ENCODE data around the gene CACNA2D3. TPM values are rescaled to one million over a fixed set of nuclear protein-coding genes. Genes with fewer than 3 reads are reported as not detected.

Gene CACNA2D3
- total RNA-seq, 2 donors from 2014 or later: 0.97 TPM; not detected in 1

DNA sequence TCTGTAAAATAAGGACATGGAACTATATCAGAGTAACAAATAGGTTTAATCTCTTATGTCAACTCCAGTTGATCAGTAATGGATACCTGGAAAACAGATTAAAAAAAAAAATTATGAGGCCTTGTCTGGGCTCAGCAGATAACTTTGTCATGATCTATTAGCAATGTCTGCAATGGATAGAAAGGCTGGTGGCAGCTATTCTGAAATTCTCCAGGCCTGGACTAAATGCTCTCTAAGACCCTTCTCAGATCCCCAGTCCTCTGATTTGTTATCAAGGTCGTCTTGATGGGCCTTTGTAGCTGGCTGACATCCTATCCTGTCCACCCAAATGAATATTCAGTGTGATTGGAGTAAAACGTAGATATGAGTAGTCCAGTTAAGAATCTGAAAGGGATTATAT lies 791.8 kb downstream of the CACNA2D3 start:
- TF ChIP-seq CTCF (conservative IDR thresholded peaks at IDR 0.05): no peak
- WGBS, 2 experiments (ENCODE audit: insufficient coverage in 1 of 2, insufficient read length in 1 of 2): 82% methylated on average over 2 of the region's 2 CpGs; no CpG with 5 or more reads in 1 of the 2 experiments
- H3K36me3 Mint-ChIP-seq (ENCODE audit: low read depth): peaks cover 13% of the 10 kb centered on the region
- no peak overlapping the region for H3K27ac Mint-ChIP-seq
- no peaks in the 10 kb centered on the region for H3K4me1 Mint-ChIP-seq
- no peaks in the 10 kb centered on the region for H3K27me3 Mint-ChIP-seq (ENCODE audit: insufficient read depth)
- H3K36me3 ChIP-seq (ENCODE audit: control insufficient read depth, insufficient read depth, low read length): no peaks in the 10 kb centered on the region
- H3K9ac ChIP-seq (ENCODE audit: extremely low read depth, low read length, poor library complexity, severe bottlenecking): no peak overlapping the region
- DNase-seq: no peak
- H3K4me3 ChIP-seq (ENCODE audit: low read length): no peak overlapping the region
- no peaks in the 10 kb centered on the region for H3K4me1 ChIP-seq (ENCODE audit: control insufficient read depth, insufficient read depth, low read length)
- H3K9me3 Mint-ChIP-seq: peaks cover 11% of the 10 kb centered on the region
- H3K27me3 ChIP-seq (ENCODE audit: control insufficient read depth, insufficient read depth, low read length, poor library complexity, severe bottlenecking): no peaks in the 10 kb centered on the region
- H3K9me3 ChIP-seq (ENCODE audit: control insufficient read depth, low read length): peaks cover 8% of the 10 kb centered on the region
- H3K27ac ChIP-seq (ENCODE audit: low read depth, low read length): no peak overlapping the region
- H3K4me3 Mint-ChIP-seq: no peak overlapping the region

- Histone ChIP-seq H3K4me1 (ENCODE audit: control insufficient read depth, insufficient read depth, low read length) (peaks cover 7% of the 10 kb centered on the region), H3K9ac (ENCODE audit: extremely low read depth, low read length, poor library complexity, severe bottlenecking) (no peak overlapping the region), H3K9me3 (ENCODE audit: control insufficient read depth, low read length) (peaks cover 8% of the 10 kb centered on the region), H3K36me3 (ENCODE audit: control insufficient read depth, insufficient read depth, low read length) (no peaks in the 10 kb centered on the region), H3K27ac (ENCODE audit: low read depth, low read length) (no peak overlapping the region), H3K4me3 (ENCODE audit: low read length) (no peak overlapping the region), H3K27me3 (ENCODE audit: control insufficient read depth, insufficient read depth, low read length, poor library complexity, severe bottlenecking) (no peaks in the 10 kb centered on the region)
- TF ChIP-seq CTCF (conservative IDR thresholded peaks at IDR 0.05): no peak
- Mint-ChIP-seq H3K4me1 (no peaks in the 10 kb centered on the region), H3K27me3 (ENCODE audit: insufficient read depth) (no peaks in the 10 kb centered on the region), H3K36me3 (ENCODE audit: low read depth) (peaks cover 13% of the 10 kb centered on the region), H3K9me3 (peaks cover 11% of the 10 kb centered on the region), H3K27ac (no peak overlapping the region), H3K4me3 (no peak overlapping the region)
- WGBS, 2 experiments (ENCODE audit: insufficient coverage in 1 of 2, insufficient read length in 1 of 2): 69 to 80% methylated on average over 2 to 4 of the region's 4 CpGs
- DNase-seq: no peak
These were observed 792.8 kb downstream of the CACNA2D3 start for GRCh38 chr3:54915181-54915580.

- Mint-ChIP-seq H3K4me1 (no peaks in the 10 kb centered on the region), H3K9me3 (peaks cover 11% of the 10 kb centered on the region), H3K27me3 (ENCODE audit: insufficient read depth) (no peaks in the 10 kb centered on the region), H3K36me3 (ENCODE audit: low read depth) (peaks cover 13% of the 10 kb centered on the region), H3K27ac (no peak overlapping the region), H3K4me3 (no peak overlapping the region)
- H3K27ac ChIP-seq (ENCODE audit: low read depth, low read length): no peak overlapping the region
- no peaks in the 10 kb centered on the region for H3K27me3 ChIP-seq (ENCODE audit: control insufficient read depth, insufficient read depth, low read length, poor library complexity, severe bottlenecking)
- no peak overlapping the region for H3K4me3 ChIP-seq (ENCODE audit: low read length)
- no peaks in the 10 kb centered on the region for H3K36me3 ChIP-seq (ENCODE audit: control insufficient read depth, insufficient read depth, low read length)
- H3K9me3 ChIP-seq (ENCODE audit: control insufficient read depth, low read length): peaks cover 8% of the 10 kb centered on the region
- H3K9ac ChIP-seq (ENCODE audit: extremely low read depth, low read length, poor library complexity, severe bottlenecking): no peak overlapping the region
- 93 to 98% methylated on average over 8 of the region's 8 CpGs for WGBS, 2 experiments (ENCODE audit: insufficient coverage in 1 of 2, insufficient read length in 1 of 2)
- no peak for DNase-seq
- TF ChIP-seq CTCF (conservative IDR thresholded peaks at IDR 0.05): no peak
- H3K4me1 ChIP-seq (ENCODE audit: control insufficient read depth, insufficient read depth, low read length): peaks cover 9% of the 10 kb centered on the region
These were observed 793.6 kb downstream of the CACNA2D3 start for GRCh38 chr3:54915976-54916375.

Measured in endodermal cell (in vitro differentiated cells).